Esophagus mucosa (tissue), 1 donor: Measurements from ENCODE around the gene MED9. TPM values are rescaled to one million over a fixed set of nuclear protein-coding genes. Genes with fewer than 3 reads are reported as not detected.

Experiments
- ATAC-seq: fragments of 200-7000 bp; cut with Tn5 transposase; one replicate; pipeline ENCODE4 v1.9.1; 2020
- total RNA-seq: library from RNA; stranded (reverse); gene quantifications from one replicate; pipeline ENCODE4 v1.2.4, GENCODE V29; 2023
- donor health status: DM: yes; HTN: yes; CAD: no.

The MED9 gene
- total RNA-seq, 1 donor from 2014 or later = 6.5 TPM

GRCh38 chr17:17538417-17539391, 61.9 kb downstream of the MED9 start:
- ATAC-seq = no peak

- no peak for ATAC-seq
Observed at GRCh38 chr17:17539591-17539990, 62.8 kb downstream of the MED9 start.

GRCh38 chr17:17540278-17540906, 63.6 kb downstream of the MED9 start:
- ATAC-seq = no peak

GRCh38 chr17:17540935-17541639, 64.3 kb downstream of the MED9 start:
- no peak for ATAC-seq

GRCh38 chr17:17541640-17542001, 64.8 kb downstream of the MED9 start:
- no peak for ATAC-seq

Other genes with a start within 250 kb of the MED9 start
- 16.5 TPM for gene FLCN, start 239.8 kb upstream of the MED9 start, total RNA-seq
- 69.3 TPM for gene COPS3, start 195.8 kb upstream of the MED9 start, total RNA-seq
- gene NT5M, start 173.6 kb upstream of the MED9 start, total RNA-seq = 0.64 TPM
- gene RASD1, start 19.4 kb downstream of the MED9 start, total RNA-seq = 0.60 TPM
- 29.5 TPM for gene PEMT, start 114.7 kb downstream of the MED9 start, total RNA-seq
- 20.4 TPM for gene RAI1, start 204.5 kb downstream of the MED9 start, total RNA-seq